GM23338 (cell line): Measurements from ENCODE around the gene MRM2. TPM values are rescaled to one million over a fixed set of nuclear protein-coding genes. Genes with fewer than 3 reads are reported as not detected.

Source experiments
- ATAC-seq: fragments of 200-7000 bp; cut with Tn5 transposase; 3 replicates; pipeline ENCODE4 v1.9.1; 2020
- DNase-seq: peaks from one replicate; pipeline ENCODE4 v3.0.0-alpha.2; 2015; ENCODE audit warnings: low spot score
- H2AFZ ChIP-seq: fragments of 200-600 bp; sonication (generic); 2 replicates; pipeline ENCODE4 v1.8.0; 2016; ENCODE audit warnings: antibody characterized with exemption, mild to moderate bottlenecking, moderate library complexity
- H3F3A ChIP-seq: fragments of 200-600 bp; sonication (generic); replicated peaks from 2 replicates; pipeline ENCODE4 v1.8.0; 2017; ENCODE audit warnings: antibody characterized with exemption, mixed run types, low read depth
- H3K27ac ChIP-seq: fragments of 200-600 bp; sonication (generic); 2 replicates; pipeline ENCODE4 v1.6.1; 2016; ENCODE audit warnings: low read depth
- H3K27me3 ChIP-seq: fragments of 200-600 bp; sonication (generic); 2 replicates; pipeline ENCODE4 v1.8.0; 2016; ENCODE audit warnings: mild to moderate bottlenecking, mixed run types, moderate library complexity; ENCODE audit not compliant: insufficient read depth
- H3K36me3 ChIP-seq: fragments of 200-600 bp; sonication (generic); 2 replicates; pipeline ENCODE4 v1.8.0; 2016; ENCODE audit warnings: mild to moderate bottlenecking; ENCODE audit not compliant: insufficient read depth
- H3K4me1 ChIP-seq: fragments of 200-600 bp; sonication (generic); 2 replicates; pipeline ENCODE4 v1.8.0; 2016; ENCODE audit warnings: mild to moderate bottlenecking, moderate library complexity; ENCODE audit not compliant: insufficient read depth
- H3K4me2 ChIP-seq: fragments of 200-600 bp; sonication (generic); 2 replicates; pipeline ENCODE4 v1.7.1; 2017; ENCODE audit warnings: mixed run types
- H3K4me3 ChIP-seq: fragments of 200-600 bp; sonication (generic); 2 replicates; pipeline ENCODE4 v1.6.1; 2016; ENCODE audit warnings: mixed run types
- H3K79me2 ChIP-seq: fragments of 200-600 bp; sonication (generic); replicated peaks from 2 replicates; pipeline ENCODE4 v1.8.0; 2017; ENCODE audit warnings: mild to moderate bottlenecking; ENCODE audit not compliant: insufficient read depth
- H3K9me2 ChIP-seq: fragments of 200-600 bp; sonication (generic); 2 replicates; pipeline ENCODE4 v1.8.0; 2017; ENCODE audit not compliant: insufficient read depth
- H4K20me1 ChIP-seq: fragments of 200-600 bp; sonication (generic); replicated peaks from 2 replicates; pipeline ENCODE4 v1.8.0; 2017; ENCODE audit warnings: mild to moderate bottlenecking; ENCODE audit not compliant: insufficient read depth
- H3K27ac Mint-ChIP-seq: 2 replicates; pipeline ENCODE4 v1.8.0; 2020; ENCODE audit warnings: inconsistent platforms, mild to moderate bottlenecking, moderate library complexity, mixed read lengths
- H3K27me3 Mint-ChIP-seq: 3 replicates; pipeline ENCODE4 v1.8.0; 2022; ENCODE audit warnings: low read depth, mild to moderate bottlenecking, moderate library complexity, mixed read lengths, inconsistent platforms; ENCODE audit not compliant: insufficient read depth, poor library complexity
- H3K36me3 Mint-ChIP-seq: 3 replicates; pipeline ENCODE4 v1.8.0; 2021; ENCODE audit warnings: low read depth, mild to moderate bottlenecking, inconsistent platforms, moderate library complexity, mixed read lengths
- H3K4me1 Mint-ChIP-seq: 3 replicates; pipeline ENCODE4 v1.8.0; 2020; ENCODE audit warnings: mild to moderate bottlenecking, inconsistent platforms, mixed read lengths
- H3K4me3 Mint-ChIP-seq: 3 replicates; pipeline ENCODE4 v1.8.0; 2021; ENCODE audit warnings: moderate library complexity, mild to moderate bottlenecking, inconsistent platforms, mixed read lengths
- H3K9me3 Mint-ChIP-seq: 3 replicates; pipeline ENCODE4 v1.8.0; 2020; ENCODE audit warnings: moderate library complexity, mild to moderate bottlenecking, inconsistent platforms, mixed read lengths
- CREB1 ChIP-seq: fragments of 250-450 bp; sonication (Bioruptor Pico); IDR thresholded peaks from 2 replicates; pipeline ENCODE4 v1.5.0; 2020; ENCODE audit warnings: low read depth, mild to moderate bottlenecking, moderate library complexity
- CTCF ChIP-seq, 2 experiments: fragments of 200-600 bp in 1 of 2; sonication (generic) in 1 of 2; conservative IDR thresholded peaks; 2 replicates each; pipeline versions ENCODE4 v1.5.1 to v1.6.1; 2016 to 2017; ENCODE audit warnings: antibody characterized with exemption in 2 of 2, low read depth in 2 of 2, mild to moderate bottlenecking in 2 of 2, moderate library complexity in 1 of 2
- EZH2 ChIP-seq: fragments of 200-600 bp; sonication (generic); IDR thresholded peaks from one replicate; pipeline ENCODE4 v1.8.0; 2017; ENCODE audit warnings: antibody characterized with exemption, mild to moderate bottlenecking, low read depth; ENCODE audit not compliant: unreplicated experiment
- NANOG ChIP-seq: IDR thresholded peaks from 2 replicates; pipeline ENCODE4 v1.6.1; 2016; ENCODE audit warnings: antibody characterized with exemption, borderline replicate concordance
- POLR2AphosphoS5 ChIP-seq: IDR thresholded peaks from 2 replicates; pipeline ENCODE4 v1.6.1; 2016; ENCODE audit warnings: antibody characterized with exemption, low read depth
- REST ChIP-seq: IDR thresholded peaks from one replicate; pipeline ENCODE4 v1.6.1; 2018; ENCODE audit warnings: antibody characterized with exemption; ENCODE audit not compliant: unreplicated experiment
- ZNF114 ChIP-seq: fragments of 250-450 bp; sonication (Bioruptor Pico); IDR thresholded peaks from 2 replicates; pipeline ENCODE4 v1.5.0; 2020; ENCODE audit warnings: mild to moderate bottlenecking, moderate library complexity
- polyA plus RNA-seq: library from polyadenylated mRNA; unstranded; fragments of >200 nt; fragmentation: Nextera tagmentation; extraction: Ambion mirVana; gene quantifications from 2 replicates; pipeline ENCODE4 v1.2.1, GENCODE V29; 2016
- total RNA-seq: library from RNA; depleted of rRNA; stranded (reverse); fragments of >200 nt; shearing (Covaris generic); gene quantifications from 2 replicates; pipeline ENCODE4 v1.2.3, GENCODE V29; 2014

Gene MRM2
- total and polyA plus RNA-seq, 2 experiments from 2014 or later = 30.0 to 37.8 TPM

- Histone ChIP-seq H3K4me2 (no peak overlapping the region), H3K27me3 (no peaks in the 10 kb centered on the region), H3K79me2 (peaks cover 11% of the 10 kb centered on the region; the same call in 1 of the 2 replicates), H3K27ac (no peak overlapping the region), H3K4me3 (no peak overlapping the region), H3K4me1 (no peaks in the 10 kb centered on the region), H3F3A (no peaks in the 10 kb centered on the region), H3K9me2 (no peaks in the 10 kb centered on the region), H2AFZ (no peak overlapping the region), H3K36me3 (peaks cover 11% of the 10 kb centered on the region), H4K20me1 (peaks cover 6% of the 10 kb centered on the region; the same call in 1 of the 2 replicates)
- ATAC-seq (no peak), DNase-seq (no peak)
- Mint-ChIP-seq H3K27me3 (peaks cover 7% of the 10 kb centered on the region), H3K4me1 (no peaks in the 10 kb centered on the region), H3K36me3 (peaks cover 59% of the 10 kb centered on the region), H3K9me3 (peaks cover 8% of the 10 kb centered on the region; the same call in 2 of the 3 replicates), H3K27ac (no peak overlapping the region), H3K4me3 (no peak overlapping the region)
- no peak for TF ChIP-seq POLR2AphosphoS5
- no peak for TF ChIP-seq NANOG
- TF ChIP-seq EZH2 = no peak
- TF ChIP-seq REST = no peak
Measured at GRCh38 chr7:2195400-2196246, 46.4 kb downstream of the MRM2 start.

- no peaks in the 10 kb centered on the region for H3F3A ChIP-seq
- H3K4me1 Mint-ChIP-seq = no peaks in the 10 kb centered on the region
- DNase-seq (no peak), ATAC-seq (no peak)
- TF ChIP-seq EZH2 (no peak), ZNF114 (CRISPR knock-in tag) (no peak), CTCF (conservative IDR thresholded peaks at IDR 0.05; ENCODE audit: low read depth in 2 of 2) (no peak), CREB1 (CRISPR knock-in tag) (no peak)
- peaks cover 25% of the 10 kb centered on the region for H3K79me2 ChIP-seq
- no peak overlapping the region for H3K27ac ChIP-seq
- no peak overlapping the region for H3K4me3 Mint-ChIP-seq
- no peaks in the 10 kb centered on the region for H3K27me3 Mint-ChIP-seq
- no peaks in the 10 kb centered on the region; the same call in 1 of the 2 replicates for H3K9me2 ChIP-seq
- H3K27me3 ChIP-seq = no peaks in the 10 kb centered on the region
- H3K4me1 ChIP-seq = no peaks in the 10 kb centered on the region
- no peak overlapping the region for H3K4me3 ChIP-seq
- no peak overlapping the region for H3K4me2 ChIP-seq
- H3K36me3 ChIP-seq = peaks cover 11% of the 10 kb centered on the region
- peaks cover 8% of the 10 kb centered on the region; the same call in 2 of the 3 replicates for H3K9me3 Mint-ChIP-seq
- peaks cover 66% of the 10 kb centered on the region for H3K36me3 Mint-ChIP-seq
- no peak overlapping the region for H2AFZ ChIP-seq
- H4K20me1 ChIP-seq = peaks cover 6% of the 10 kb centered on the region; the same call in 1 of the 2 replicates
- no peak overlapping the region; the same call in 1 of the 2 replicates for H3K27ac Mint-ChIP-seq
Measured at GRCh38 chr7:2193575-2194305, 48.3 kb downstream of the MRM2 start.
